Activated effector memory CD4-positive, alpha-beta T cell treated with anti-CD3 and anti-CD28 coated beads, Interleukin-2, amount 50 U/mL, for 16 hours (primary cell): ENCODE data around the gene CTSK.
"Not testable (repeated sequence)": the region's sequence is repeated elsewhere in the genome, so short reads cannot be mapped to it uniquely, and the experiment has no call there.

Experiments used
- DNase-seq: peaks from one replicate; pipeline ENCODE4 v3.0.0-alpha.2; 2020

CTSK gene

GRCh38 chr1:150808121-150808520 is at the start of gene CTSK:
TSS of gene CTSK (minus strand) at chr1:150808260. CDS start at chr1:150806805, 1,455 bp downstream.
- DNase-seq, result no peak

- DNase-seq, result not testable (repeated sequence)
Observed at GRCh38 chr1:150852734-150853133, 44.7 kb upstream of the CTSK start.

GRCh38 chr1:150850801-150851362 is 42.8 kb upstream of the CTSK start:
- DNase-seq, result not testable (repeated sequence)

DNA sequence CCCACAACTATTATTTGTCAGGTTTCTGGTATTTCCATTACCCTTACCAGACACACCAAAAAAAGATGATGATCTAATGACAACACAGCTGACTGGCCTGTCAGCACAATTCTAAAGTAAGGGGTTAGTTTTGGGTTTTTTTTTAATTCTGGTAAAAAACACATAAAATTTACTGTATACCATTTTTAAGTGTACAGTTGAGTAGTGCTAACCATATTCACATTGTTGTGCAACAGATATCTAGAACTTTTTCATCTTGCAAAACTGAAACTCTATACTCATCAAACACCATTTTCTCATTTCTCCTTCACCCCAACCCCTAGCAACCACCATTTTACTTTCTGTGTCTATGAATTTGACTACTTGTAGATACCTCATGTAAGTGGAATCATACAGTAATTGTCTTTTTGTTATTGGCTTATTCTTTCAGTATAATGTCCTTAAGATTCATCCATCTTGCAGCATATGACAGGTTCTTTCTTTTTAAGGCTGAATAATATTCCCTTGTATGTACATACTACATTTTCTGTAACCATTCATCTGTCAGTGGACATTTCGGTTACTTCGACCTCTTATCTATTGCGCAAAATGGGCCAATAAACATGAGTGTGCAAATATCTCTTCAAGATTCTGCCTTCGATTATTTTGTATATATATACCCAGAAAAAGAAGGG is 38.5 kb upstream of the CTSK start:
- DNase-seq, result no peak

GRCh38 chr1:150843474-150843873 is 35.4 kb upstream of the CTSK start:
- DNase-seq, result no peak

- no peak for DNase-seq
Observed at GRCh38 chr1:150842964-150843363, 34.9 kb upstream of the CTSK start.

DNA sequence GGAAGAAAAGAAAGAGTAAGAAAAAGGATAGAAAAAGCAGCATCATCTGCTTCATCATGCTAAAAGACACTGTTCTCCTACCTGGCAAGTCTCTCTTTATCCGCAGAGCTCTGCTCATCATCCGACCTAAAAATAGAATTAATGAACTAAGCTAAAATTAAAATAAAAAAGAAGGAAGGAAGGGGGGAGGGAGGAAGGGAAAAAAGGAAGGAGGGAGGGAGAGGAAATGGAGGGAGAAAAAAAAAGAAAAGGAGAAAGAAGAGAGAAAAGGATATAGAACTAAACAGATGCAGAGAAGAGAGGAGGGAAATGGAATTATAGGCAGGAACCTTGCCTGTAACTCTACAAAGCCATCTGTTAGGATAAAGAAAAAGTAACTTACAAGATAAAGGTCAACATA is 34.3 kb upstream of the CTSK start:
- no peak for DNase-seq

- DNase-seq, result no peak
Observed at GRCh38 chr1:150841626-150842025, 33.6 kb upstream of the CTSK start.

- DNase-seq, result not testable (repeated sequence)
Observed at GRCh38 chr1:150840850-150841249, 32.8 kb upstream of the CTSK start.

DNA sequence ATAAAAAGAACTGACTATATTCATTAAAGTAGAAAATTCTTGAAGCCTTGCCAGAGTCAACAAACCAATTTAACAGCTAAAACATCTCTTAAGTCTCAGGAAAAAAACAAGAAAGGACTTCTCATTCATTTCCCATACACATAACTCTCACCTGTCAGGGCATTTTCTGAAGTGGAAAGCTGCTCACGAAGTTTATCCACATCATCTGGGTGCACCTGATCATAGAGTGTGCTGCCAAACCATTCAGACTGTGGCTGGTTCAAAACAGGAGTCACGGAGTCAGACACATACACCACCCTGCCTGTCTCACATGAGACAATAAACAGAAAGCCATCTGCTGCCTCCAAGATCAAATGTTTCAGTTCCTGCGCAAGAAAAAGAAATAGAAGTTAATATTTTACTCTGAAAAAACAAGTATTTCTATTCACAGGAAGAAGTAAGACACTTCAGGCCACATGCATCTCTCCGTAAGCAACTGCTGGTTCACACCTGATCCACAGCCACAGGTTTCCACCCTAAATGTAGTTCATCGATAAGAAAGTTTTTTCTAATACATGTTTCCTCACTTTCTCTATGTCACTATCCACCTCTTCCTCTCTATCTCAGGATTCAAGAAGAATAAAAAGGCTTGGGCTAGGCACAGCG is 28.2 kb upstream of the CTSK start:
- DNase-seq, result no peak

- DNase-seq, result not testable (repeated sequence)
Observed at GRCh38 chr1:150833961-150834360, 25.9 kb upstream of the CTSK start.

DNA sequence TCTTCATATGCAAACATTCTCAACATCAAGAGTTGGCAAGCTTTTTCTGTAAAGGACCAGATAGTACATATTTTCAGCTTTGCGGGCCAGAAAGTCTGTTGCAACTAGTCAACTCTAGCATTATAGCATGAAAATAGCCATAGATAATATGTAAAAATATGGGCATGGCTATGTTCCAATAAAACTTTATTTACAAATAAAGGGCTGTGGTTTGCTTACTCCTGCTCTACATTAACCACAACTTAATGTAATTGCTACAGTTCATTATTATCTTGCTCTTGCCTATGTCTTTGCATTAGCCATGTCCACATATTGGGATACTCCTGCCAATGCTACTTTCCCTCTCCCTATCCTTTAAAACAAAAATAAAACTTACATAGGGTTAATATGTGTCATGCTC is 24.5 kb upstream of the CTSK start:
- DNase-seq, result no peak

DNA sequence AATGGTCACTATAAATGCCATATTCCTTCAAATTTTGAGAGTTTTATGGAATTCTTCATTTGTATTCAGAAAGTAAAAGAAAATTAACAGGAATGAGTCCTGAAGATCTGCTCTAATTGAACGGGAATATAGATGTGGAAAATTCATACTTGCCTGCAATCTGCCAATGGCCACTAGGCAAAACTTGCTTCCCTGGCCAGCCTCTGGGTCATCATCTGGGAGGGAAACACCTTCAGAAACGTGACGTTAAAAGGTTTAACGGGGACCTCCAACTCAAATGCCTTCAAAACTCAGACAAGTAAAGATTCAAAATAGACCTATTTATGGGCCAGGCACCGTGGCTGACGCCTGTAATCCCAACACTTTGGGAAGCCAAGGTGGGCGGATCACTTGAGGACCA is 21.7 kb upstream of the CTSK start:
- no peak for DNase-seq

DNA sequence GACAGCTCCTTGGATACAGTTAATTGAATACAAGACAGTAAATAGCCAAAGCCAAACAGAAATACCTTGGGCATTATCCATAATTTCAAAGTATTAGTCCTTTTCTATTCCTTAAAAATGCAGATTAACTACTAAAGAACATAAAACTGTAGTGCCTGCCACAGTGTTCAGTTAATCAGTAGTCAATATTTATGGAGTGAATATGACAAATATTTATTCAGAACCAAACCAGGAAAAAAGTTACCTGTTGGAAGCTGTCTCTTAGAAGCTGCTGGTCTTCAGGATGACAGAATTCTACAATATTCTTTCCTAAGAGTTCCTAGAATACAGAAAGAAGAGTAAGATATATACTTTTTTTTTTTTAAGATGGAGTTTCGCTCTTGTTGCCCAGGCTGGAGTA is 18.2 kb upstream of the CTSK start:
- no peak for DNase-seq

GRCh38 chr1:150820730-150821512 is 12.9 kb upstream of the CTSK start:
- no peak for DNase-seq

GRCh38 chr1:150815871-150816270 is 7.8 kb upstream of the CTSK start:
- DNase-seq, result no peak

DNA sequence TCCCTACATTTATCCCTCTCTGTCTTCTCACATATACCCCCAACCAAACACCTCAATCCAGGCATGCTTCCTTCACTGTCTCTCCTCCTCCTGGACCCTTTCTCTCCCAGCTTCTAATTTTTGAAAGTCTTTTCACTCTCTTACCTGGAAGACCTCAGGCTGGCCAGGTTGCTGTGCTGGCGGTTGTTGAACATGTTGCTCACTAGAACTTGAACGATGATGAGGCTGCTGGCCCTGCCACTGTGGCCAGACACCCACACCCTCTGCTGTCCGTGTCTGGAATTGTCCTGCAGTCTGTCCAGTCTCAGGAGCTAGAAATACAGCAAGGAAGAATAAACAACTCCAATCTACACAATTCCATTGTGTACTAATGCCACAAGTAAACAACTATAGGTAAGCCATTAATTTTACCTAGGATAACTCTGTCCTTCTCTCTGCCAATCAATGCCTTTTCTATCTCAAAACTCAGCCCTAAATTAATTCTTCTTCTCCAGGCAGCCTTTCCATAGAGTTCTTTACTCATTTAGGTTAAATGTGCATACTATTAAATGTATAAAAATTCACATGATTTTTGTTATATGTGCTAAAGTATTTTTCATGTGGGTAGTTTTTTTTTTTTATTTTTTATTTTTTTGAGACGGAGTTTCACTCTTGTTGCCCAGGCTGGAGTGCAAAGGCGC is 5.1 kb upstream of the CTSK start:
- no peak for DNase-seq

- DNase-seq, result no peak
Observed at GRCh38 chr1:150810958-150811659, 3.0 kb upstream of the CTSK start.

DNA sequence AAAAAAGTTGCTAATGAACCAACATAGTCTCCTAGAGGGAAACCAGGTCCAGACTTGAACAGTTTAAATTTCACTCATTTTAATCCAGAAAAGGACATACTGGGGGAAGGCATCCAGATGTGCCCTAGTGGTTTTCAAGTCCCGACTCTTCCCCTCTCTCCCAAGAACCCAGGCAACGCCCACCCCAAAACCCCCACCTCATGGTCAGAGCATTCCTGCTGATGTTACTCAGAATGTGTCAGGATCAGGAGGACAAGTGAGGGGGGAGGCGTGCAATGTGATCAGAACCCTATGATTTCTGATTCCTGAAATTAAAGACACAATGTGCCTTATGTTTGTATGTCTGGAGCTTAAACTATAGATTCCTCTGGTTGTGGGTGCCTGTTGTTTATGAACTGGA is 1.6 kb upstream of the CTSK start:
- DNase-seq, result no peak

GRCh38 chr1:150808846-150809245 is 786 bp upstream of the CTSK start:
- DNase-seq, result no peak

DNA sequence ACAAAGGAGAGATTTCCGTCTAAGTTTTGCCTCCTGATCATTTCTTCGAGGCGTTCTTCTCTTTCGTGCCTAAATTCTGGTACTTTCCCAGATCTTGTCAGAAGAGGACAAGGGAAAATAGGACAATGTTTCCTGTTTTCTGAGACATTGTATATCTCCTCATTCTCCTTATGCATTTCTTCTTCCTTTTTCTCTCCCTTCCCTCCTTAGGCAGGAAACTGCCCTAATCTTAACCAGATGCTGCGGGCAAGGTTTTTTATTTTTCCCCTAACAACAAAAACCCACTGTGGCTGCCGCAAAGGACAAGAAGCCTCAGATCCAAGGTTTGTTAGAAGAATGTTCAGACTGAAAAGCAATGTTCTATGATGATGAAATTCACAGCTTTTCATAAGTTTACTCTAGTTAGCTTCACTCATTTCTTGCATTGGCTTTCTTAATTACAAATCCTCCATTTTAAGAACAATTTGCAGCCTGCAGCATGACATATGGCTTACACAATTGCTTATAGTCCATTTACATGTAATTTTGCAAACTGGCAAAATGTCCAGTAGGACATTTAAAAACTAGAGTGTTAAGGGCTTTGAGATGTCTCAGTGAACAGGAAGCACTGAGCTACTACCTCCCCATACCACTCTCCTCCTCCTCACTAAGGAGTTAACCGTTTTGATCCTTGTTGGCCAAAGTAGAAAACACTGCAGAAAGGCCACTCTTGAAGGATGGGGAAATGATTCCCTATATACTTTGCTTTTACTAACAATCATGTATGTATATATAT is 624 bp downstream of the CTSK start:
- DNase-seq, result no peak

- DNase-seq, result no peak
Observed at GRCh38 chr1:150805899-150806298, 2.2 kb downstream of the CTSK start.
